ENCODE measurements around the gene GRN.
"Not testable (repeated sequence)": the region's sequence is repeated elsewhere in the genome, so short reads cannot be mapped to it uniquely, and the experiment has no call there.

The GRN gene

DNA sequence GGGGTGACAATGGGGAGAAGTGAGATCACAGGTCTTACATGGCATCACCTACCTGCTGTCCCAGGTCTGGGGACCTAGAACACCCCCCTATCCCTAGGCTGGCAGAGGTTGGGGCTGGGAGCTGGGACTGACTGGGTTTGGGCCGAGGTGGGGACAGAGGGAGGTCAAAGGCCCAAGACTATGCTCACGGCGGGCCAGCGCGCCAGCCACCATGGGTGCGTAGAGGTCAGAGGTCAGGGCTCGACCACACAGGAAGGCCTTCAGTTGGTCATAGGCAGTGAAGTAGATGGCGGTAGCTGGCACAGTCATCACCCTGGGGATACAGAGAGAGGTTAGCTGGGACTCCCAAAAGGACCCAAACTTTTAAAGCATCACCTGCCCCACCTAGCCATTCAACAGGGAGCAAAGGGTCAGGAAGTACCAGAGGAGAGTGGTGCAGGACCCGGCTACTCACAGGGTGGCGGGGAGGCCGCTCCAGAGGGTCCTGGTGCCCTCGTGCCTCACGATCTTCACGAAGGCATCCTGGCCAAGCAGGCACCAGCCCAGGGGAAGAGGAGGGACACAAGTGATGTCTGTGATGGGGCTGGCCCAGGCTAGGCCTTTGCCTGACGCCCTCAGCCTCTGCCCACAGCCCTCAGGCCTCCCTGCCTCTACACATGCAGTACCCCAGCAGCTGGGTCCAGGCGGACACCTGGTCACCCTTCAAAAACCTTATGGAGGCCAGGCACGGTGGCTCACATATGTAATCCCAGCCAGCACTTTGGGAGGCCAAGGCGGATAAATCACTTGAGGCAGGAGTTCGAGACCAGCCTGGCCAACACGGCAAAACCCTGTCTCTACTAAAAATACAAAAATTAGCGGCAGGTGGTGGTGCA is 23.6 kb upstream of the GRN start:
- Histone ChIP-seq H3K27me3 (ENCODE audit: control insufficient read depth, insufficient read depth, low read length, poor library complexity, severe bottlenecking) (peaks cover 30% of the 10 kb centered on the region), H3K36me3 (ENCODE audit: control insufficient read depth, insufficient read depth, low read length) (peaks cover 22% of the 10 kb centered on the region), H3K27ac (ENCODE audit: insufficient read depth, low read depth, low read length, poor library complexity, severe bottlenecking) (no peak overlapping the region), H3K4me1 (ENCODE audit: control insufficient read depth, insufficient read depth, low read length) (peaks cover 4% of the 10 kb centered on the region), H3K4me3 (ENCODE audit: insufficient read depth, low read depth, low read length) (no peak overlapping the region), H3K9me3 (ENCODE audit: control insufficient read depth, low read length) (no peaks in the 10 kb centered on the region)
- WGBS, 2 experiments = 90 to 94% methylated on average over 20 to 21 of the region's 21 CpGs

DNA sequence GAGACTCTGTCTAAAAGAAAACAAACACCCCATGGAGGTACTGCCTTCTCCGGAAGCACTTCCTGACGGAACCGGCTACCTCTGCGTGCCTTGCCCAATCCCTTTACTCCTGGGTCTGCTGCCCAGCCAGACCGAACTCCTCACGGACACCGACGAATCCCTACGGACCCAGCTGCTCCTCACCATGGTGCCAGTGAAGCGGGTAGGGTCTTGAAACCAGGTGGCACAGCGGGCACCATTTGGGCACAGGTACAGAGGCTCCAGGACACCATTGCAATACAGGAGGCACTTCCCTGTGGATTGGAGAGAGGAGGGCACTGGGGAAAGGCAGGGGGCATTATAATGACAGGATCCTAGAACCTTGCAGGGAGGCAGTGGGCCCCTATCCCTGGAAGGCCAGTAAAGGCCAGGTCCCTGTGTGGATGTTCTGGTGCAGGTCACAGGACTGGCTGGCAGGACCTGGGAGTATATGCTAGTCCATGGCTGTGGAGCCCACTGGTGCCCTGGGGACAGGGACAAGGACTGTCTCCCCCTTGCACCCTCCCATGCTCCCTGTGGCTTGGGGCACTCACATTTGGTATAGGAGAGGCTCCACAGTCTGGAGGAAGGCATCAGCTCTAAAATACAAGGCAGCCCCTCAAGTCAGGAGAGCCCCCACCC is 22.7 kb upstream of the GRN start:
- WGBS, 2 experiments = 95 to 96% methylated on average over 11 of the region's 11 CpGs

DNA sequence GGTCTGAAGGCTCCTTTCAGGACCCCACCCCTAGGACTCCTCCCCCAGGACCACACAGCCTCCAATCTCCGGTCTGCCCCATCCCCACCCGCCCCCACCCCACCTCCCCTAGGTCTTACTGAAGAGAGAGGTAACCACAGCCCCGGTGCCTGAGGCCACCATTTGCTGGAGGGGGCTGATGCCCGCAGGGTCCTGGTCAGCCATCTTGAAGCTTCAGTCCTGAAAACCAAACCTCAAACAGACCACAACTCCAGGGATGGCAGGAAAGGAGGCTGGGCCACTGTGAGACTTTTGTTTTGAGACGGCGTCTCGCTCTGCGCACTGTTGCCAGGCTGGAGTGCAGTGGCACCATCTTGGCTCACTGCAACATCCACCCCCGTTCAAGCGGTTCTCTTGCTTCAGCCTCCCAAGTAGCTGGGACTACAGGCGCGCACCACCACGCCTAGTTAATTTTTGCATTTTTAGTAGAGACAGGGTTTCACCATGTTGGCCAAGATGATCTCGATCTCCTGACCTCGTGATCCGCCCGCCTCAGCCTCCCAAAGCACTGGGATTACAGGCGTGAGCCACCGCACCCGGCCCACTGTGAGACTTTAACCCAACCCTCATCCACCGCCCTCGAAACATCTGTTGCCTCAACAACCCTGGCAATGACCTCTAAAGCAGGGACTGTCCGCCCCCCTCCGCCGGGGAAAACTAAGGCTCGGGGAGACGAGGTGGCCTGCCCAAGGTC is 21.6 kb upstream of the GRN start:
- WGBS, 2 experiments = 69 to 75% methylated on average over 25 of the region's 27 CpGs
- H3K4me3 ChIP-seq (ENCODE audit: insufficient read depth, low read depth, low read length) = peak overlapping the region; percentile 85
- peaks cover 22% of the 10 kb centered on the region for H3K36me3 ChIP-seq (ENCODE audit: control insufficient read depth, insufficient read depth, low read length)
- no peaks in the 10 kb centered on the region for H3K9me3 ChIP-seq (ENCODE audit: control insufficient read depth, low read length)
- no peak overlapping the region for H3K27ac ChIP-seq (ENCODE audit: insufficient read depth, low read depth, low read length, poor library complexity, severe bottlenecking)
- H3K27me3 ChIP-seq (ENCODE audit: control insufficient read depth, insufficient read depth, low read length, poor library complexity, severe bottlenecking) = peaks cover 18% of the 10 kb centered on the region
- H3K4me1 ChIP-seq (ENCODE audit: control insufficient read depth, insufficient read depth, low read length) = peaks cover 2% of the 10 kb centered on the region

More for the DNA sequence above, 22.7 kb upstream of the GRN start:
- no peak overlapping the region for H3K4me3 ChIP-seq (ENCODE audit: insufficient read depth, low read depth, low read length)
- no peaks in the 10 kb centered on the region for H3K9me3 ChIP-seq (ENCODE audit: control insufficient read depth, low read length)
- no peak overlapping the region for H3K27ac ChIP-seq (ENCODE audit: insufficient read depth, low read depth, low read length, poor library complexity, severe bottlenecking)
- H3K4me1 ChIP-seq (ENCODE audit: control insufficient read depth, insufficient read depth, low read length) = peaks cover 2% of the 10 kb centered on the region
- peaks cover 22% of the 10 kb centered on the region for H3K27me3 ChIP-seq (ENCODE audit: control insufficient read depth, insufficient read depth, low read length, poor library complexity, severe bottlenecking)
- H3K36me3 ChIP-seq (ENCODE audit: control insufficient read depth, insufficient read depth, low read length) = peaks cover 22% of the 10 kb centered on the region

- Histone ChIP-seq H3K36me3 (ENCODE audit: control insufficient read depth, insufficient read depth, low read length) (peaks cover 22% of the 10 kb centered on the region), H3K4me3 (ENCODE audit: insufficient read depth, low read depth, low read length) (peak overlapping the region; percentile 85), H3K4me1 (ENCODE audit: control insufficient read depth, insufficient read depth, low read length) (peaks cover 2% of the 10 kb centered on the region), H3K9me3 (ENCODE audit: control insufficient read depth, low read length) (no peaks in the 10 kb centered on the region), H3K27ac (ENCODE audit: insufficient read depth, low read depth, low read length, poor library complexity, severe bottlenecking) (no peak overlapping the region), H3K27me3 (ENCODE audit: control insufficient read depth, insufficient read depth, low read length, poor library complexity, severe bottlenecking) (peaks cover 18% of the 10 kb centered on the region)
- 3% methylated on average over 38 of the region's 38 CpGs for whole genome bisulfite sequencing, 2 experiments
Measured at GRCh38 chr17:44324092-44324570, 21.0 kb upstream of the GRN start.

- 0% methylated on average over 85 of the region's 85 CpGs for WGBS, 2 experiments
- no peaks in the 10 kb centered on the region for H3K9me3 ChIP-seq (ENCODE audit: control insufficient read depth, low read length)
- H3K4me1 ChIP-seq (ENCODE audit: control insufficient read depth, insufficient read depth, low read length) = peaks cover 2% of the 10 kb centered on the region
- peak within 1 kb of the TSS; percentile 85 for H3K4me3 ChIP-seq (ENCODE audit: insufficient read depth, low read depth, low read length)
- no peak within 1 kb of the TSS for H3K27ac ChIP-seq (ENCODE audit: insufficient read depth, low read depth, low read length, poor library complexity, severe bottlenecking)
- H3K27me3 ChIP-seq (ENCODE audit: control insufficient read depth, insufficient read depth, low read length, poor library complexity, severe bottlenecking) = peaks cover 18% of the 10 kb centered on the region
- peaks cover 17% of the 10 kb centered on the region for H3K36me3 ChIP-seq (ENCODE audit: control insufficient read depth, insufficient read depth, low read length)
Measured at GRCh38 chr17:44324571-44325275, 20.4 kb upstream of the GRN start, which contains the start of gene SLC25A39. Gene SLC25A39, minus strand, starts transcription at chr17:44324823. Its CDS starts 1,261 bp downstream, at chr17:44323562.

GRCh38 chr17:44326861-44327444 is 18.1 kb upstream of the GRN start:
- peaks cover 2% of the 10 kb centered on the region for H3K4me1 ChIP-seq (ENCODE audit: control insufficient read depth, insufficient read depth, low read length)
- H3K4me3 ChIP-seq (ENCODE audit: insufficient read depth, low read depth, low read length) = no peak overlapping the region
- peaks cover 18% of the 10 kb centered on the region for H3K27me3 ChIP-seq (ENCODE audit: control insufficient read depth, insufficient read depth, low read length, poor library complexity, severe bottlenecking)
- 38 to 39% methylated on average over 31 of the region's 31 CpGs for WGBS, 2 experiments
- H3K27ac ChIP-seq (ENCODE audit: insufficient read depth, low read depth, low read length, poor library complexity, severe bottlenecking) = no peak overlapping the region
- H3K36me3 ChIP-seq (ENCODE audit: control insufficient read depth, insufficient read depth, low read length) = no peaks in the 10 kb centered on the region
- H3K9me3 ChIP-seq (ENCODE audit: control insufficient read depth, low read length) = no peaks in the 10 kb centered on the region

DNA sequence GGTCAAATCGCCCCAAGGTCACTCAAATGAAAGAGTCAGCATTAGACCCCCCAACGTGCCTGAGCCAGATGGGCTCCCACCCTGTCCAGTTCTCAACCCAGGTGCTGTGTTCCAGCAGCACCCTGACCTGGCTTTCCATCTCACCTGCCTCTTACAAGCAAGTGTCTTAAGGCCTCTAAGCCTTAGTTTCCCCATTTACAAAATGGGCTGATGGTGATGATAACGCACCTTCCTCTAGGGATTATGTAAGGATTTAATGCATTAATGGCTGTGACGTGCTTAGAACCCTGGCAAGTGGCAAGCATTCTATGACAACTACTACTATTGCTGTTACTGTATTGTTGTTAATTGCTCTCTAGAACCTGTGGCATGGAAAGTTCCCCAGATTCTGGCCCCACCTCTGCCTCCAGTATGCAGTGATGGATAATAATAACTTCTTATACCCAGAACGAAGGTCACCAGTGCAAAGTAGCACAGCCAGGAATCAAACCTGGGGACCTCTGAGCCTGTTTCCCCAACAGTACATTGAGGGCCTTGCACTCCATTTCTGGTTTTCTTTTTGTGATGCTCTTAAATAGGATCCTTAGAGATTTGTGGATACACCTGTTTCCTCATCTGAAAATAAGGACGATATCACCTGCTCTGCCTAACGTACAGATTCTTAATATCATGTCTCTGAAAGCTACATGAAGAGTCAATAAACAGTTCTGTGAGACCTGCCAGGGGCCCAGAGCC is 17.2 kb upstream of the GRN start:
- H3K27me3 ChIP-seq (ENCODE audit: control insufficient read depth, insufficient read depth, low read length, poor library complexity, severe bottlenecking) = peaks cover 18% of the 10 kb centered on the region
- H3K9me3 ChIP-seq (ENCODE audit: control insufficient read depth, low read length) = no peaks in the 10 kb centered on the region
- H3K36me3 ChIP-seq (ENCODE audit: control insufficient read depth, insufficient read depth, low read length) = no peaks in the 10 kb centered on the region
- no peak overlapping the region for H3K27ac ChIP-seq (ENCODE audit: insufficient read depth, low read depth, low read length, poor library complexity, severe bottlenecking)
- 88 to 89% methylated on average over 7 of the region's 7 CpGs for WGBS, 2 experiments
- H3K4me3 ChIP-seq (ENCODE audit: insufficient read depth, low read depth, low read length) = no peak overlapping the region
- peaks cover 2% of the 10 kb centered on the region for H3K4me1 ChIP-seq (ENCODE audit: control insufficient read depth, insufficient read depth, low read length)

- 88 to 92% methylated on average over 5 of the region's 7 CpGs for WGBS, 2 experiments
Measured at GRCh38 chr17:44329516-44329915, 15.6 kb upstream of the GRN start.

DNA sequence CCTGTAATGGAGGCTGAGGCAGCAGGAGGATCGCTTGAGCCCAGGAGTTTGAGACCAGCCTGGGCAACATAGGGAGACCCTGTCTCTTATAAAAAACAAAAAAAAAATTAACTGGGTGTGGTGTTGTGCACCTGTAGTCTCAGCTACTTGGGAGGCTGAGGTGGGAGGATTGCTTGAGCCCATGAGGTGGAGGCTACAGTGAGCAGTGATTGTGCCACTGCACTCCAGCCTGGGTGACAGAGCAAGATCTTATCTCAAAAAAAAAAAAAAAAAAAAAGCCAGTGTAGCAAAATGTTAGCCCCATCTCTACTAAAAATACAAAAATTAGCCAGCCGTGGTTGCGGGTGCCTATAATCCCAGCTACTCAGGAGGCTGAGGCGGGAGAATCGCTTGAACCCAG is 14.8 kb upstream of the GRN start:
- not testable (repeated sequence) for H3K36me3 ChIP-seq (ENCODE audit: control insufficient read depth, insufficient read depth, low read length)

More at GRCh38 chr17:44329516-44329915, 15.6 kb upstream of the GRN start:
- not testable (repeated sequence) for H3K27ac ChIP-seq (ENCODE audit: insufficient read depth, low read depth, low read length, poor library complexity, severe bottlenecking); H3K36me3 ChIP-seq (ENCODE audit: control insufficient read depth, insufficient read depth, low read length); H3K4me1 ChIP-seq (ENCODE audit: control insufficient read depth, insufficient read depth, low read length); H3K4me3 ChIP-seq (ENCODE audit: insufficient read depth, low read depth, low read length); H3K9me3 ChIP-seq (ENCODE audit: control insufficient read depth, low read length)
- peaks cover 18% of the 10 kb centered on the region for H3K27me3 ChIP-seq (ENCODE audit: control insufficient read depth, insufficient read depth, low read length, poor library complexity, severe bottlenecking)

More for the DNA sequence above, 14.8 kb upstream of the GRN start:
- H3K4me1 ChIP-seq (ENCODE audit: control insufficient read depth, insufficient read depth, low read length); H3K4me3 ChIP-seq (ENCODE audit: insufficient read depth, low read depth, low read length); H3K9me3 ChIP-seq (ENCODE audit: control insufficient read depth, low read length); H3K27ac ChIP-seq (ENCODE audit: insufficient read depth, low read depth, low read length, poor library complexity, severe bottlenecking): not testable (repeated sequence)
- 91 to 94% methylated on average over 5 of the region's 5 CpGs for WGBS, 2 experiments
- H3K27me3 ChIP-seq (ENCODE audit: control insufficient read depth, insufficient read depth, low read length, poor library complexity, severe bottlenecking) = peaks cover 13% of the 10 kb centered on the region
